ENCODE data around the gene NOXA1. TPM values are rescaled to one million over a fixed set of nuclear protein-coding genes. Genes with fewer than 3 reads are reported as not detected.

Gene NOXA1
- total RNA-seq, 4 donors from 2014 or later, result 2.2 to 7.6 (median 4.0) TPM

GRCh38 chr9:137393176-137394150 lies 29.7 kb upstream of the NOXA1 start:
- Histone ChIP-seq H3K9me3 (no peaks in the 10 kb centered on the region), H3K4me1 (peaks cover 5% of the 10 kb centered on the region), H3K4me3 (no peak overlapping the region), H3K27ac (no peak overlapping the region), H3K27me3 (no peaks in the 10 kb centered on the region), H3K36me3 (peaks cover 37% of the 10 kb centered on the region)
- 93% methylated on average over 16 of the region's 28 CpGs for WGBS
- DNase-seq (ENCODE audit: low spot score in 2 of 2), result no peak
- TF ChIP-seq, protein P1, sequence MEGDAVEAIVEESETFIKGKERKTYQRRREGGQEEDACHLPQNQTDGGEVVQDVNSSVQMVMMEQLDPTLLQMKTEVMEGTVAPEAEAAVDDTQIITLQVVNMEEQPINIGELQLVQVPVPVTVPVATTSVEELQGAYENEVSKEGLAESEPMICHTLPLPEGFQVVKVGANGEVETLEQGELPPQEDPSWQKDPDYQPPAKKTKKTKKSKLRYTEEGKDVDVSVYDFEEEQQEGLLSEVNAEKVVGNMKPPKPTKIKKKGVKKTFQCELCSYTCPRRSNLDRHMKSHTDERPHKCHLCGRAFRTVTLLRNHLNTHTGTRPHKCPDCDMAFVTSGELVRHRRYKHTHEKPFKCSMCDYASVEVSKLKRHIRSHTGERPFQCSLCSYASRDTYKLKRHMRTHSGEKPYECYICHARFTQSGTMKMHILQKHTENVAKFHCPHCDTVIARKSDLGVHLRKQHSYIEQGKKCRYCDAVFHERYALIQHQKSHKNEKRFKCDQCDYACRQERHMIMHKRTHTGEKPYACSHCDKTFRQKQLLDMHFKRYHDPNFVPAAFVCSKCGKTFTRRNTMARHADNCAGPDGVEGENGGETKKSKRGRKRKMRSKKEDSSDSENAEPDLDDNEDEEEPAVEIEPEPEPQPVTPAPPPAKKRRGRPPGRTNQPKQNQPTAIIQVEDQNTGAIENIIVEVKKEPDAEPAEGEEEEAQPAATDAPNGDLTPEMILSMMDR (IDR thresholded peaks at IDR 0.05), result no peak
- TF ChIP-seq EP300 (IDR thresholded peaks at IDR 0.05) (no peak), POLR2AphosphoS5 (IDR thresholded peaks at IDR 0.05) (no peak), POLR2A (IDR thresholded peaks at IDR 0.05) (no peak)

GRCh38 chr9:137394866-137395665 lies 28.1 kb upstream of the NOXA1 start:
- H3K4me1 ChIP-seq, result peaks cover 5% of the 10 kb centered on the region
- no peak overlapping the region for H3K27ac ChIP-seq
- peaks cover 27% of the 10 kb centered on the region for H3K36me3 ChIP-seq
- no peaks in the 10 kb centered on the region for H3K27me3 ChIP-seq
- no peaks in the 10 kb centered on the region for H3K9me3 ChIP-seq
- no peak for TF ChIP-seq EP300 (IDR thresholded peaks at IDR 0.05)
- TF ChIP-seq POLR2AphosphoS5 (IDR thresholded peaks at IDR 0.05), result no peak
- TF ChIP-seq POLR2A (IDR thresholded peaks at IDR 0.05), result no peak
- TF ChIP-seq, protein P1 (IDR thresholded peaks at IDR 0.05), result no peak
- 97% methylated on average over 21 of the region's 36 CpGs for WGBS
- no peak overlapping the region for H3K4me3 ChIP-seq
- DNase-seq (ENCODE audit: low spot score in 2 of 2), result no peak

DNA sequence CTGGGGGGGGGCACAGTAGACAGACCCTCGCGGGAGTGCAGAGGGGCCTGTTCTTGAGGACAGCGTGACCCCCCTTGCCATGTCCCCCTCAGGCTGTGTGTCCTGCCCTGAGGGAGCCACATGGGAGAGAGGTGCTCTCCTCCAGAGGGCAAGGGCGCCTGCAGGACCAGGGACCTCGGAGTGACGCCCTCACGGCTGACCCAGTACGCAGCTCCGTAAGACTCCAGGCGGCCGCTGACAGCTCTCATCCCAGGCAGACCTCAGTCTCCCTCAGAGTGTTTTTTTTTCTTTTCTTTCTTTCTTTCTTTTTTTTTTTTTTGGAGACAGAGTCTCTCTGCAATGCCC lies 27.6 kb upstream of the NOXA1 start:
- Histone ChIP-seq H3K9me3 (no peaks in the 10 kb centered on the region), H3K4me1 (peaks cover 3% of the 10 kb centered on the region), H3K36me3 (peaks cover 27% of the 10 kb centered on the region), H3K27me3 (no peaks in the 10 kb centered on the region), H3K4me3 (no peak overlapping the region), H3K27ac (no peak overlapping the region)
- TF ChIP-seq, protein P1 (IDR thresholded peaks at IDR 0.05), result no peak
- TF ChIP-seq POLR2AphosphoS5 (IDR thresholded peaks at IDR 0.05) (no peak), POLR2A (IDR thresholded peaks at IDR 0.05) (no peak), EP300 (IDR thresholded peaks at IDR 0.05) (no peak)
- 86% methylated on average over 9 of the region's 11 CpGs for WGBS
- no peak for DNase-seq (ENCODE audit: low spot score in 2 of 2)

DNA sequence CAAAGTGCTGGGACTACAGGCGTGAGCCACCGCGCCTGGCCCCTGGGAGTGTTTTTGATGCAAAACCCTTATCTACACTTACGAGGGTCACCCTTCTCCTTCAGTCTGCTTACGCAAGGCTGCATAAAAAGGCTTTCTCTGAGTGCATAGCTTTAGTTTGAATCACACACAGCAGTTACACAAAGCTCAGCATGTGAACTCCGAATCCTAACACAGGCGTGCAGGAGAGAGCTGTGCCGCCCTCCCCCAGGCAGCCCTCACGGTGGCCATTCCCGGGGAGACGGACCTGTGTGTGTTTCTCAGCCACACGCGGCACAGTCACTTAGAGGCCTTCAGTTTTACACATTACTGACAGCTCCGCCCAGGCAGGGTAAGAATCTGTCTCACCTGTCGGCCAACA lies 27.0 kb upstream of the NOXA1 start:
- 90% methylated on average over 14 of the region's 15 CpGs for WGBS
- DNase-seq (ENCODE audit: low spot score in 2 of 2), result no peak

More for the DNA sequence above, 27.0 kb upstream of the NOXA1 start:
- no peaks in the 10 kb centered on the region for H3K27me3 ChIP-seq
- H3K27ac ChIP-seq, result no peak overlapping the region
- no peak overlapping the region for H3K4me3 ChIP-seq
- TF ChIP-seq POLR2AphosphoS5 (IDR thresholded peaks at IDR 0.05) (no peak), EP300 (IDR thresholded peaks at IDR 0.05) (no peak), POLR2A (IDR thresholded peaks at IDR 0.05) (no peak)
- TF ChIP-seq, protein P1 (IDR thresholded peaks at IDR 0.05), result no peak
- peaks cover 27% of the 10 kb centered on the region for H3K36me3 ChIP-seq
- H3K4me1 ChIP-seq, result no peaks in the 10 kb centered on the region
- no peaks in the 10 kb centered on the region for H3K9me3 ChIP-seq

Data from suprapubic skin (tissue), 4 donors.